Neuronal stem cell (in vitro differentiated cells): Measurements from ENCODE around the gene CPEB3.

Experiments used
- DNase-seq: peaks from one replicate; pipeline ENCODE4 v3.0.0-alpha.2; 2013; ENCODE audit warnings: low spot score
- H2AFZ ChIP-seq: one replicate; pipeline ENCODE4 v1.6.1; 2013; ENCODE audit warnings: mild to moderate bottlenecking, low read length, inconsistent platforms
- H2AK5ac ChIP-seq: 2 replicates; pipeline ENCODE4 v1.6.1; 2013; ENCODE audit warnings: low read depth, mild to moderate bottlenecking, inconsistent platforms, low read length, moderate library complexity, mixed read lengths
- H2BK120ac ChIP-seq: 2 replicates; pipeline ENCODE4 v1.6.1; 2013; ENCODE audit warnings: low read depth, mild to moderate bottlenecking, inconsistent platforms, low read length, moderate library complexity, mixed read lengths
- H2BK12ac ChIP-seq: one replicate; pipeline ENCODE4 v1.6.1; 2013; ENCODE audit warnings: low read length, inconsistent platforms
- H2BK15ac ChIP-seq: 2 replicates; pipeline ENCODE4 v1.6.1; 2013; ENCODE audit warnings: mild to moderate bottlenecking, low read length, inconsistent platforms, mixed read lengths
- H2BK5ac ChIP-seq: one replicate; pipeline ENCODE4 v1.6.1; 2013; ENCODE audit warnings: inconsistent platforms, mild to moderate bottlenecking, low read length, moderate library complexity
- H3K14ac ChIP-seq: one replicate; pipeline ENCODE4 v1.6.1; 2013; ENCODE audit warnings: low read length, inconsistent platforms
- H3K18ac ChIP-seq: 2 replicates; pipeline ENCODE4 v1.6.1; 2013; ENCODE audit warnings: low read length, inconsistent platforms
- H3K23ac ChIP-seq: 2 replicates; pipeline ENCODE4 v1.6.1; 2013; ENCODE audit warnings: low read depth, mild to moderate bottlenecking, mixed read lengths, low read length, inconsistent platforms; ENCODE audit not compliant: poor library complexity
- H3K27ac ChIP-seq: replicated peaks from 3 replicates; pipeline ENCODE4 v1.5.1; 2013; ENCODE audit warnings: low read length, inconsistent platforms
- H3K27me3 ChIP-seq, 3 experiments: 2 replicates each; pipeline ENCODE4 v1.6.1; 2013; ENCODE audit warnings: low read length in 3 of 3, mild to moderate bottlenecking in 2 of 3, inconsistent platforms in 1 of 3, low read depth in 1 of 3, mixed read lengths in 1 of 3, moderate library complexity in 1 of 3; ENCODE audit not compliant: control insufficient read depth in 3 of 3, insufficient read depth in 3 of 3
- H3K36me3 ChIP-seq, 2 donors: replicated peaks in 1 of 2; 2 replicates each; pipeline ENCODE4 v1.6.1; 2013; ENCODE audit warnings: low read length in 2 of 2; ENCODE audit not compliant: control insufficient read depth in 2 of 2, insufficient read depth in 2 of 2
- H3K4ac ChIP-seq: 2 replicates; pipeline ENCODE4 v1.6.1; 2013; ENCODE audit warnings: inconsistent platforms, mild to moderate bottlenecking, low read length, moderate library complexity
- H3K4me1 ChIP-seq, 2 donors: 1 replicate in 1 of 2; 2 replicates in 1 of 2; pipeline ENCODE4 v1.6.1; 2013; ENCODE audit warnings: low read length in 2 of 2, low read depth in 1 of 2; ENCODE audit not compliant: control insufficient read depth in 2 of 2, insufficient read depth in 1 of 2
- H3K4me2 ChIP-seq: one replicate; pipeline ENCODE4 v1.6.1; 2013; ENCODE audit warnings: mild to moderate bottlenecking, low read length, inconsistent platforms; ENCODE audit not compliant: insufficient read depth, poor library complexity, severe bottlenecking
- H3K4me3 ChIP-seq, 2 donors: 2 replicates each; pipeline ENCODE4 v1.5.1; 2013; ENCODE audit warnings: low read length in 2 of 2, mild to moderate bottlenecking in 2 of 2, inconsistent platforms in 1 of 2, moderate library complexity in 1 of 2
- H3K79me1 ChIP-seq: one replicate; pipeline ENCODE4 v1.6.1; 2013; ENCODE audit warnings: low read depth, mild to moderate bottlenecking, inconsistent platforms, low read length, moderate library complexity
- H3K9ac ChIP-seq: one replicate; pipeline ENCODE4 v1.6.1; 2013; ENCODE audit warnings: mild to moderate bottlenecking, low read depth, low read length, inconsistent platforms; ENCODE audit not compliant: poor library complexity
- H3K9me3 ChIP-seq, 2 donors: replicated peaks in 1 of 2; 2 replicates each; pipeline versions ENCODE3 to v1.6.1; 2013; ENCODE audit warnings: low read length in 2 of 2, mild to moderate bottlenecking in 2 of 2, inconsistent platforms in 1 of 2, low read depth in 1 of 2, mixed read lengths in 1 of 2, moderate library complexity in 1 of 2; ENCODE audit not compliant: control insufficient read depth in 2 of 2, insufficient read depth in 1 of 2
- H4K8ac ChIP-seq: one replicate; pipeline ENCODE4 v1.6.1; 2013; ENCODE audit warnings: low read depth, mild to moderate bottlenecking, inconsistent platforms, low read length, moderate library complexity
- H4K91ac ChIP-seq: one replicate; pipeline ENCODE4 v1.6.1; 2013; ENCODE audit warnings: low read length, low read depth, mild to moderate bottlenecking, inconsistent platforms; ENCODE audit not compliant: poor library complexity
- WGBS, 2 donors: extraction: QIAGEN DNeasy Blood & Tissue Kit; methylation state at CpG; one replicate each; pipeline ENCODE4 v1.1.7; 2013; ENCODE audit warnings: missing lambda C conversion rate in 2 of 2, mixed read lengths in 1 of 2; ENCODE audit not compliant: insufficient read length in 2 of 2, insufficient replicate concordance in 1 of 2; ENCODE audit errors: extremely low coverage in 2 of 2; 5-methylcytosine and 5-hydroxymethylcytosine counted together

Gene CPEB3

GRCh38 chr10:92164036-92164696 is 126.7 kb downstream of the CPEB3 start:
- DNase-seq: no peak

GRCh38 chr10:92162541-92162940 is 128.3 kb downstream of the CPEB3 start:
- no peak overlapping the region for H3K27ac ChIP-seq
- H2BK15ac ChIP-seq: no peak overlapping the region
- no peaks in the 10 kb centered on the region for H3K4me1 ChIP-seq
- no peak overlapping the region for H2AK5ac ChIP-seq
- peaks cover 3 to 5% of the 10 kb centered on the region in 2 donors for H3K9me3 ChIP-seq
- no peak overlapping the region for H2BK120ac ChIP-seq
- no peaks in the 10 kb centered on the region for H3K36me3 ChIP-seq
- no peak overlapping the region for H3K14ac ChIP-seq
- H3K4me3 ChIP-seq: no peak overlapping the region
- H2AFZ ChIP-seq: no peak overlapping the region
- no peak overlapping the region for H3K4me2 ChIP-seq
- no peak overlapping the region for H3K9ac ChIP-seq
- H3K79me1 ChIP-seq: no peaks in the 10 kb centered on the region
- H4K8ac ChIP-seq: no peak overlapping the region
- no peak overlapping the region for H2BK12ac ChIP-seq
- no peak overlapping the region for H3K18ac ChIP-seq
- no peak overlapping the region for H3K4ac ChIP-seq
- H3K27me3 ChIP-seq: no peaks in the 10 kb centered on the region
- no peak overlapping the region for H2BK5ac ChIP-seq
- WGBS, 2 donors: no CpG with 5 or more reads among the region's 2 CpGs
- DNase-seq: no peak
- H3K23ac ChIP-seq: no peak overlapping the region
- no peak overlapping the region for H4K91ac ChIP-seq

More at GRCh38 chr10:92164036-92164696, 126.7 kb downstream of the CPEB3 start:
- no peak overlapping the region for H3K4me2 ChIP-seq
- H2BK120ac ChIP-seq: no peak overlapping the region
- H2BK15ac ChIP-seq: no peak overlapping the region
- H3K36me3 ChIP-seq: no peaks in the 10 kb centered on the region
- peaks cover 3 to 5% of the 10 kb centered on the region in 2 donors for H3K9me3 ChIP-seq
- no peak overlapping the region for H3K14ac ChIP-seq
- H2AK5ac ChIP-seq: no peak overlapping the region
- no peak overlapping the region for H3K23ac ChIP-seq
- WGBS, 2 donors: no CpG with 5 or more reads among the region's 5 CpGs
- no peaks in the 10 kb centered on the region for H3K79me1 ChIP-seq
- H3K4me1 ChIP-seq: no peaks in the 10 kb centered on the region
- no peak overlapping the region for H3K27ac ChIP-seq
- H2BK12ac ChIP-seq: no peak overlapping the region
- H3K18ac ChIP-seq: no peak overlapping the region
- no peak overlapping the region for H3K4me3 ChIP-seq
- no peak overlapping the region for H2AFZ ChIP-seq
- H2BK5ac ChIP-seq: no peak overlapping the region
- no peak overlapping the region for H4K8ac ChIP-seq
- H4K91ac ChIP-seq: no peak overlapping the region
- no peak overlapping the region for H3K4ac ChIP-seq
- no peaks in the 10 kb centered on the region for H3K27me3 ChIP-seq
- no peak overlapping the region for H3K9ac ChIP-seq

GRCh38 chr10:92156874-92157773 is 133.8 kb downstream of the CPEB3 start:
- no peak overlapping the region for H3K4me3 ChIP-seq
- no peak overlapping the region for H3K14ac ChIP-seq
- DNase-seq: no peak
- no peaks in the 10 kb centered on the region for H3K36me3 ChIP-seq
- H2BK5ac ChIP-seq: no peak overlapping the region
- no peak overlapping the region for H2BK120ac ChIP-seq
- H2AK5ac ChIP-seq: no peak overlapping the region
- no peak overlapping the region for H4K91ac ChIP-seq
- no peak overlapping the region for H2BK12ac ChIP-seq
- no peaks in the 10 kb centered on the region for H3K79me1 ChIP-seq
- no peak overlapping the region for H3K4ac ChIP-seq
- H3K18ac ChIP-seq: no peak overlapping the region
- H3K4me1 ChIP-seq: no peaks in the 10 kb centered on the region
- H3K9me3 ChIP-seq: no peaks in the 10 kb centered on the region
- no CpG with 5 or more reads among the region's 8 CpGs for WGBS, 2 donors
- H3K27me3 ChIP-seq: no peaks in the 10 kb centered on the region
- H3K9ac ChIP-seq: no peak overlapping the region
- H2AFZ ChIP-seq: no peak overlapping the region
- H3K23ac ChIP-seq: no peak overlapping the region
- H3K4me2 ChIP-seq: no peak overlapping the region
- no peak overlapping the region for H4K8ac ChIP-seq
- no peak overlapping the region for H3K27ac ChIP-seq
- H2BK15ac ChIP-seq: no peak overlapping the region

- H3K36me3 ChIP-seq: no peaks in the 10 kb centered on the region
- H3K9ac ChIP-seq: no peak overlapping the region
- H2BK12ac ChIP-seq: no peak overlapping the region
- H3K27me3 ChIP-seq: no peaks in the 10 kb centered on the region
- no peaks in the 10 kb centered on the region for H3K79me1 ChIP-seq
- no peaks in the 10 kb centered on the region for H3K9me3 ChIP-seq
- no peak overlapping the region for H2BK5ac ChIP-seq
- no peak overlapping the region for H2AFZ ChIP-seq
- DNase-seq: no peak
- H4K91ac ChIP-seq: no peak overlapping the region
- no peak overlapping the region for H3K14ac ChIP-seq
- H2BK120ac ChIP-seq: no peak overlapping the region
- H3K4me2 ChIP-seq: no peak overlapping the region
- H2AK5ac ChIP-seq: no peak overlapping the region
- H3K4me3 ChIP-seq: no peak overlapping the region
- H4K8ac ChIP-seq: no peak overlapping the region
- no peak overlapping the region for H3K23ac ChIP-seq
- no peak overlapping the region for H3K4ac ChIP-seq
- no peak overlapping the region for H3K27ac ChIP-seq
- H3K4me1 ChIP-seq: no peaks in the 10 kb centered on the region
- no peak overlapping the region for H2BK15ac ChIP-seq
- no peak overlapping the region for H3K18ac ChIP-seq
These were observed 140.1 kb downstream of the CPEB3 start for GRCh38 chr10:92150823-92151222.
